Lung (tissue), 13 donors: ENCODE measurements around the gene ATP1A1. TPM values are rescaled to one million over a fixed set of nuclear protein-coding genes. Genes with fewer than 3 reads are reported as not detected.

ENCODE experiments used
- ATAC-seq: fragments of 200-7000 bp; cut with Tn5 transposase; one replicate; pipeline ENCODE4 v1.9.1; 2020; ENCODE audit warnings: moderate number of reproducible peaks; ENCODE audit not compliant: insufficient read depth, low FRiP score
- DNase-seq, 3 donors: peaks; one replicate each; pipeline ENCODE4 v3.0.0-alpha.2; 2013 to 2017
- H3K27ac ChIP-seq, 2 donors: one replicate each; pipeline ENCODE4 v1.5.1; 2013; ENCODE audit warnings: mild to moderate bottlenecking in 2 of 2, moderate library complexity in 2 of 2, control low read depth in 1 of 2, inconsistent platforms in 1 of 2, low read depth in 1 of 2, low read length in 1 of 2
- H3K27me3 ChIP-seq, 3 donors: one replicate each; pipeline ENCODE4 v1.5.1; 2013; ENCODE audit warnings: low read length in 2 of 3; ENCODE audit not compliant: control insufficient read depth in 3 of 3, insufficient read depth in 3 of 3
- H3K36me3 ChIP-seq, 4 donors: one replicate each; pipeline ENCODE4 v1.5.1; 2013; ENCODE audit warnings: low read length in 4 of 4, mild to moderate bottlenecking in 1 of 4, moderate library complexity in 1 of 4; ENCODE audit not compliant: control insufficient read depth in 4 of 4, insufficient read depth in 4 of 4
- H3K4me1 ChIP-seq, 5 donors: one replicate each; pipeline ENCODE4 v1.5.1; 2013; ENCODE audit warnings: low read length in 5 of 5, mild to moderate bottlenecking in 2 of 5, moderate library complexity in 1 of 5; ENCODE audit not compliant: control insufficient read depth in 5 of 5, insufficient read depth in 5 of 5
- H3K4me3 ChIP-seq: one replicate; pipeline ENCODE4 v1.5.1; 2013; ENCODE audit warnings: mild to moderate bottlenecking, control low read depth, moderate library complexity
- H3K9ac ChIP-seq, 2 donors: one replicate each; pipeline ENCODE4 v1.5.1; 2013; ENCODE audit warnings: low read length in 2 of 2, control low read depth in 1 of 2; ENCODE audit not compliant: insufficient read depth in 1 of 2
- H3K9me3 ChIP-seq, 4 donors: one replicate each; pipeline ENCODE4 v1.5.1; 2013; ENCODE audit warnings: low read length in 3 of 4, mild to moderate bottlenecking in 1 of 4, moderate library complexity in 1 of 4; ENCODE audit not compliant: control insufficient read depth in 4 of 4, insufficient read depth in 3 of 4
- WGBS, 2 donors: extraction: QIAGEN DNeasy Blood & Tissue Kit; methylation state at CpG; one replicate each; pipeline ENCODE4 v1.1.7; 2013; 5-methylcytosine and 5-hydroxymethylcytosine counted together
- polyA plus RNA-seq, 2 donors: library from polyadenylated mRNA; stranded (reverse); fragments of 200-250 nt; gene quantifications; one replicate each; pipeline ENCODE4 v1.2.1, GENCODE V29; 2013
- small RNA-seq: library from RNA; depleted of rRNA; stranded (forward); fragments of <200 nt; gene quantifications from one replicate; pipeline ENCODE3, GENCODE V24; 2014; ENCODE audit warnings: low replicate concordance
- total RNA-seq, 2 donors: library from RNA; depleted of rRNA in 1 of 2; stranded (reverse); fragments of >200 nt in 1 of 2; gene quantifications; one replicate each; pipeline ENCODE4 v1.2.1, GENCODE V29; 2014 to 2021
- TF ChIP-seq, protein P1 (sequence below): IDR thresholded peaks from 2 replicates; pipeline ENCODE4 v1.5.1; 2012; ENCODE audit warnings: mild to moderate bottlenecking; ENCODE audit errors: control extremely low read depth, extremely low read depth
- donor health status: control.
- donor health status: control.
- donor health status: Bipolar disorder and iron deficiency.
- donor health status: healthy.
- donor health status: DM: yes; HTN: yes; CAD: no.

ATP1A1 gene
- total and polyA plus RNA-seq, 4 donors = 320 to 715 (median 612) TPM

DNA sequence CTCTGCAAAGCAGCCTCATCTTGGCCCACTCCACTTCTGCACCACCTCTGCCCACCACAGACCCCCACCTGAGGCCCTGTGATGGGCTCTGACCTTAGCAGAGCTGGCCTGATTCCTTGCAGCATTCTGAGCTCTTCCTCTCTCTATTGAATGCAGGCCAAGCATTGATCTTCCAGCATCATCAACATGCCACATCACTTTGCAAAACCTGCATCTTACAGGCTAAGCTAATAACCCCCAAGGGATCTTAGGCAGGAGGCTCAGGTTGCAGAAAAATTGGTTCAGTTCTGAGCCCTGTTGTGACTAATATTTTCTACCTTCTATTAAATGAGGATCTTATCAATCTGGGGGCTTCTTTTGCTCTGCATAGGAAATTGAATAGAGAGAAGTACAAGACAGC, 78.7 kb downstream of the ATP1A1 start:
- DNase-seq = no peak
- no peak for ATAC-seq
- H3K4me3 ChIP-seq = no peak overlapping the region
- H3K36me3 ChIP-seq = no peaks in the 10 kb centered on the region
- no peaks in the 10 kb centered on the region for H3K27me3 ChIP-seq
- no peak overlapping the region for H3K27ac ChIP-seq
- H3K9me3 ChIP-seq = no peaks in the 10 kb centered on the region
- TF ChIP-seq, protein P1, sequence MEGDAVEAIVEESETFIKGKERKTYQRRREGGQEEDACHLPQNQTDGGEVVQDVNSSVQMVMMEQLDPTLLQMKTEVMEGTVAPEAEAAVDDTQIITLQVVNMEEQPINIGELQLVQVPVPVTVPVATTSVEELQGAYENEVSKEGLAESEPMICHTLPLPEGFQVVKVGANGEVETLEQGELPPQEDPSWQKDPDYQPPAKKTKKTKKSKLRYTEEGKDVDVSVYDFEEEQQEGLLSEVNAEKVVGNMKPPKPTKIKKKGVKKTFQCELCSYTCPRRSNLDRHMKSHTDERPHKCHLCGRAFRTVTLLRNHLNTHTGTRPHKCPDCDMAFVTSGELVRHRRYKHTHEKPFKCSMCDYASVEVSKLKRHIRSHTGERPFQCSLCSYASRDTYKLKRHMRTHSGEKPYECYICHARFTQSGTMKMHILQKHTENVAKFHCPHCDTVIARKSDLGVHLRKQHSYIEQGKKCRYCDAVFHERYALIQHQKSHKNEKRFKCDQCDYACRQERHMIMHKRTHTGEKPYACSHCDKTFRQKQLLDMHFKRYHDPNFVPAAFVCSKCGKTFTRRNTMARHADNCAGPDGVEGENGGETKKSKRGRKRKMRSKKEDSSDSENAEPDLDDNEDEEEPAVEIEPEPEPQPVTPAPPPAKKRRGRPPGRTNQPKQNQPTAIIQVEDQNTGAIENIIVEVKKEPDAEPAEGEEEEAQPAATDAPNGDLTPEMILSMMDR = no peak
- peaks cover 0 to 1% (median 0%) of the 10 kb centered on the region in 5 donors for H3K4me1 ChIP-seq
- H3K9ac ChIP-seq = no peak overlapping the region

DNA sequence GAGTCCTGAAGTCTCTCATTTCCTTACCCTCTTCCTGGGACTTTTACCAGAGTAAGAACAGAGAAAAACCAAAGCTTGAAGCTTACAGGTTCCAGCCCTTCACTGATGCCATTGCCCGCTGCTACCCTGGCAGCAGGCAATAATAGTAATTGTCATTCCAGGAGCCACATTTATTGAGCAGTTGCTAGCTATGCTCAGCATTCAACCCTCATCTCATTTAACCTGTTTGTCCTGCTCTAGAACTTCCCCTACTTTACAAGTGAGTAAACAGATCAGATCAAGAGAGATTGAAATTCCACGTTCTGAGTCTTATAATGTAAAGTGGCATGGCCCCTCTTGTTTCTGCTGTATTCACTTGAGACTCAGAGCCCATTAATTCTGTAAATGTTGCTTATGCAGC, 80.4 kb downstream of the ATP1A1 start:
- 77 to 85% methylated on average over 2 of the region's 2 CpGs for WGBS, 2 donors
- Histone ChIP-seq H3K27me3 (no peaks in the 10 kb centered on the region), H3K4me3 (no peak overlapping the region), H3K9me3 (no peaks in the 10 kb centered on the region), H3K9ac (no peak overlapping the region), H3K27ac (no peak overlapping the region), H3K36me3 (no peaks in the 10 kb centered on the region), H3K4me1 (peaks cover 0 to 1% (median 0%) of the 10 kb centered on the region in 5 donors)
- ATAC-seq (no peak), DNase-seq (no peak)
- TF ChIP-seq, protein P1 = no peak

DNA sequence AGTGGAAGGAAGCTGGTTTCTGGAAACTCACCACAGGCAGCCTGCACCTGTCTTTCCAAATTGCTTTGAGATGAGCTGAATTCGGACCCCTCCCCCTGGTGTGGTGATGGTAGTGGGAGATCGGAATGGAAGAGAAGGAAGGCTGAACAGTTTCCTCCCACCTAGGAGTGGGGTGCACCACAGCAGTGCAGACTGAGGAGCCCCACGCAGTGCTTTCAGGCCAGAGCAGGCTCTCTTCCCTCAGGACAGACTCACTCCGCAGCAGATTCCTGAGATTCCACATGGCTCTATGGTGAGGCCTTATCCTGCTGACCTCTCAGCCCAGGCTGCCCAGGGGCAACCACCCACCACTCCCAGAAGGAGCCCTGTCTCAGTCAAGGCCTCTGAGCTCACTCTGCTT, 80.9 kb downstream of the ATP1A1 start:
- H3K9me3 ChIP-seq = no peaks in the 10 kb centered on the region
- H3K4me1 ChIP-seq = no peaks in the 10 kb centered on the region
- whole genome bisulfite sequencing, 2 donors = 82 to 91% methylated on average over 4 of the region's 4 CpGs
- TF ChIP-seq, protein P1 = no peak
- no peaks in the 10 kb centered on the region for H3K36me3 ChIP-seq
- DNase-seq (no peak), ATAC-seq (no peak)
- no peak overlapping the region for H3K9ac ChIP-seq
- no peak overlapping the region for H3K4me3 ChIP-seq
- H3K27ac ChIP-seq = no peak overlapping the region
- no peaks in the 10 kb centered on the region for H3K27me3 ChIP-seq

Small RNA genes within 50 kb of the gene (small RNA-seq; reads per million reads assigned to genes)
- not detected for gene RF00019
- gene RNU6-817P = not detected

Other genes starting within 250 kb of the ATP1A1 start
- 10 to 100 TPM; 27.5 TPM for gene CD58, start 197.8 kb downstream of the ATP1A1 start, total RNA-seq
- gene CD58, start 197.8 kb downstream of the ATP1A1 start, polyA plus RNA-seq = 10 to 100 TPM; 29.9 to 52.1 TPM